ENCODE results near the gene MED16.

Gene MED16

GRCh38 chr19:929891-930258 lies 36.9 kb upstream of the MED16 start:
- Mint-ChIP-seq H3K27ac (peak overlapping the region in 2 of 3 experiments; percentile 70), H3K4me3 (peak overlapping the region; percentile 50 to 70 (median 69)), H3K36me3 (ENCODE audit: low read depth) (peaks cover 18% of the 10 kb centered on the region), H3K4me1 (peaks cover 4% of the 10 kb centered on the region), H3K27me3 (ENCODE audit: low read depth) (no peaks in the 10 kb centered on the region), H3K9me3 (no peaks in the 10 kb centered on the region)
- TF ChIP-seq, protein P1, sequence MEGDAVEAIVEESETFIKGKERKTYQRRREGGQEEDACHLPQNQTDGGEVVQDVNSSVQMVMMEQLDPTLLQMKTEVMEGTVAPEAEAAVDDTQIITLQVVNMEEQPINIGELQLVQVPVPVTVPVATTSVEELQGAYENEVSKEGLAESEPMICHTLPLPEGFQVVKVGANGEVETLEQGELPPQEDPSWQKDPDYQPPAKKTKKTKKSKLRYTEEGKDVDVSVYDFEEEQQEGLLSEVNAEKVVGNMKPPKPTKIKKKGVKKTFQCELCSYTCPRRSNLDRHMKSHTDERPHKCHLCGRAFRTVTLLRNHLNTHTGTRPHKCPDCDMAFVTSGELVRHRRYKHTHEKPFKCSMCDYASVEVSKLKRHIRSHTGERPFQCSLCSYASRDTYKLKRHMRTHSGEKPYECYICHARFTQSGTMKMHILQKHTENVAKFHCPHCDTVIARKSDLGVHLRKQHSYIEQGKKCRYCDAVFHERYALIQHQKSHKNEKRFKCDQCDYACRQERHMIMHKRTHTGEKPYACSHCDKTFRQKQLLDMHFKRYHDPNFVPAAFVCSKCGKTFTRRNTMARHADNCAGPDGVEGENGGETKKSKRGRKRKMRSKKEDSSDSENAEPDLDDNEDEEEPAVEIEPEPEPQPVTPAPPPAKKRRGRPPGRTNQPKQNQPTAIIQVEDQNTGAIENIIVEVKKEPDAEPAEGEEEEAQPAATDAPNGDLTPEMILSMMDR (IDR thresholded peaks at IDR 0.05; ENCODE audit: unreplicated experiment in 3 of 3), result no peak

GRCh38 chr19:929203-929890 lies 36.4 kb upstream of the MED16 start:
- Mint-ChIP-seq H3K4me3 (no peak overlapping the region), H3K27ac (peak overlapping the region in 2 of 3 experiments; percentile 70), H3K36me3 (ENCODE audit: low read depth) (peaks cover 18% of the 10 kb centered on the region), H3K9me3 (no peaks in the 10 kb centered on the region), H3K27me3 (ENCODE audit: low read depth) (no peaks in the 10 kb centered on the region), H3K4me1 (peaks cover 4% of the 10 kb centered on the region)
- TF ChIP-seq, protein P1 (IDR thresholded peaks at IDR 0.05; ENCODE audit: unreplicated experiment in 3 of 3), result no peak

DNA sequence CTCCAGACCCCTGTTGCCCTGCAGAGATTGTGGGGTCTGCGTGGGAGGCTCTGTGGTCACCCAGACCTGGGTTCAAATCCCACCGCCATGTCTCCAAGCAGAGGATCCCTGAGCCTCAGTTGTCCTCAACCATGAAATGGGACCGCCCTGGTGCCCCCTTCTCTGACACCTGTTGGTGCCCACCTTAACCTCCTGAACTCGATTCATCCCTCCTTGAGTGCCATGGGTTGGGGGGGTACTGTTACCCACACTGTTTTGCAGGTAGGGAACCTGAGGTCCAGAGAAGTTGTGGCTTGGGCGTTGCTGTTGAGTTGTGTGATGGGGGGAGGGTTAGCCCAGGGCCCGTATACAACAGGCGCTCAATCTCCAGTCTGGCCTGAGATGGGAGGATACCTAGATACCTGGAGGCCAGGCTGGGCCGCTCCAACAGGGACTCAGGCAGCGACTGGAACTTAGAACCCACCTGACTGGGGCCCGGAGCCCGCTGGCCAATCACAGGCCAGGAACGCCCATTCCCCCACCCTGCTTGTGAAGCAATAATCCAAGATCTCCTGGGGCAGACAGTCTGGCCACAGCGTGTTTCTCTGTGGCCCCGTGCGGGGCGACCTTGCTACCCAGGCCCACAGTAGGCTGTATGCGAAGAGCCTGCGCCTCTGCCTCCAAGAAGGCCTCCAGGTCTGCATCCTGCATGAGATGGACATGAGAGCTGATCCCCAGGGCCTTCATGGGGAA lies 35.6 kb upstream of the MED16 start:
- H3K27me3 Mint-ChIP-seq (ENCODE audit: low read depth), result peaks cover under 1% of the 10 kb centered on the region
- no peaks in the 10 kb centered on the region for H3K9me3 Mint-ChIP-seq
- H3K36me3 Mint-ChIP-seq (ENCODE audit: low read depth), result peaks cover 18% of the 10 kb centered on the region
- peak overlapping the region; percentile 89 to 97 (median 92) for H3K4me3 Mint-ChIP-seq
- H3K4me1 Mint-ChIP-seq, result peaks cover 1% of the 10 kb centered on the region
- TF ChIP-seq, protein P1 (IDR thresholded peaks at IDR 0.05; ENCODE audit: unreplicated experiment in 3 of 3), result no peak
- peak overlapping the region in 1 of 3 experiments; percentile 51 for H3K27ac Mint-ChIP-seq

DNA sequence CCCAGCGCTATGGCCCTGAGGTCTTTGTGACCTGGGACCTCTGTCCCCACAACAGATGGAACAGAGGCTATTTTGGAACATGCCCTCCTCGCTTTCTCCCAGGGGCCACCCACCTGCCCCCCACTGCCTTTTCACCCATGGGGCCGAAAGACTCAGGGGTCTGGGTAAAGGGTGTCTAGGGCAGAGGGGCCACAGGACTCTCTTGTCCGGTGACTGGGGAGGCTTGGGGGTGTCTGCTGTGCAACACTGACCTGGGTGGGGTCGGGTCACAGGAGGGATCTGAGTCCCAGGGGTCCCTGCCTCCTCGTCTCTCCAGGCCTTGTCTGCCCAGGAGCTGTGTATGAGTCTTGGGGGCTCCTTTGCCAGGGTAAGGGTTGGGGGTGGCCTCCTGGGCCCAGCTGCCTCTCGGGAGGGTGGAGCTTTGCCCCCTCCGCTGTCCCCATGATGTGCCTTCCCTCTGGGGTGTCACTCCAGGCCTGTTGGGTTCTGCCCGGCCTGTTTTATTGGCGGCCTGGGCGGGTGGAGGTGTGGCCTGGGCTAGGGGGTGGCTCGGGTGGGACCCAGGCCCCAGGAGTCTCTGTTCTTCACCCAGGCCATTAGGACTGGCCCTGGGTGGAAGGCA lies 34.9 kb upstream of the MED16 start:
- Mint-ChIP-seq H3K9me3 (no peaks in the 10 kb centered on the region), H3K4me3 (peak overlapping the region; percentile 89 to 97 (median 92)), H3K27ac (peak overlapping the region in 2 of 3 experiments; percentile 15 to 75), H3K4me1 (peaks cover 5% of the 10 kb centered on the region), H3K27me3 (ENCODE audit: low read depth) (peaks cover 5% of the 10 kb centered on the region), H3K36me3 (ENCODE audit: low read depth) (peaks cover 18% of the 10 kb centered on the region)
- TF ChIP-seq, protein P1 (IDR thresholded peaks at IDR 0.05; ENCODE audit: unreplicated experiment in 3 of 3), result no peak

- peaks cover 18% of the 10 kb centered on the region for H3K36me3 Mint-ChIP-seq (ENCODE audit: low read depth)
- peak overlapping the region in 1 of 3 experiments; percentile 75 for H3K27ac Mint-ChIP-seq
- no peaks in the 10 kb centered on the region for H3K9me3 Mint-ChIP-seq
- peak overlapping the region; percentile 89 to 97 (median 92) for H3K4me3 Mint-ChIP-seq
- H3K27me3 Mint-ChIP-seq (ENCODE audit: low read depth), result peaks cover 5% of the 10 kb centered on the region
- peaks cover 5% of the 10 kb centered on the region for H3K4me1 Mint-ChIP-seq
- TF ChIP-seq, protein P1 (IDR thresholded peaks at IDR 0.05; ENCODE audit: unreplicated experiment in 3 of 3), result no peak
Observed at GRCh38 chr19:927351-927779, 34.4 kb upstream of the MED16 start.
